Activated CD4-positive, alpha-beta T cell treated with anti-CD3 and anti-CD28 coated beads, Interleukin-2, amount 50 U/mL, for 48 hours (primary cell): ENCODE data around the gene LRRTM4.
"Not testable (repeated sequence)": the region's sequence is repeated elsewhere in the genome, so short reads cannot be mapped to it uniquely, and the experiment has no call there.

Source experiments
- DNase-seq, 2 experiments: peaks; one replicate each; pipeline ENCODE4 v3.0.0-alpha.2; 2020

LRRTM4 gene

GRCh38 chr2:76711490-76711889, 810.7 kb downstream of the LRRTM4 start:
- no peak for DNase-seq

GRCh38 chr2:76700894-76701293, 821.3 kb downstream of the LRRTM4 start:
- DNase-seq = no peak

GRCh38 chr2:76697998-76698713, 824.0 kb downstream of the LRRTM4 start:
- DNase-seq = not testable (repeated sequence)
